GM19023 (cell line): ENCODE measurements around the gene EXO1.
"Not testable (repeated sequence)": the region's sequence is repeated elsewhere in the genome, so short reads cannot be mapped to it uniquely, and the experiment has no call there.

Experiments
- ATAC-seq: cut with Tn5 transposase; IDR thresholded peaks from one replicate; pipeline ENCODE4 v1.9.1; 2021; ENCODE audit warnings: mild to moderate bottlenecking, moderate library complexity; ENCODE audit not compliant: unreplicated experiment

EXO1 gene

DNA sequence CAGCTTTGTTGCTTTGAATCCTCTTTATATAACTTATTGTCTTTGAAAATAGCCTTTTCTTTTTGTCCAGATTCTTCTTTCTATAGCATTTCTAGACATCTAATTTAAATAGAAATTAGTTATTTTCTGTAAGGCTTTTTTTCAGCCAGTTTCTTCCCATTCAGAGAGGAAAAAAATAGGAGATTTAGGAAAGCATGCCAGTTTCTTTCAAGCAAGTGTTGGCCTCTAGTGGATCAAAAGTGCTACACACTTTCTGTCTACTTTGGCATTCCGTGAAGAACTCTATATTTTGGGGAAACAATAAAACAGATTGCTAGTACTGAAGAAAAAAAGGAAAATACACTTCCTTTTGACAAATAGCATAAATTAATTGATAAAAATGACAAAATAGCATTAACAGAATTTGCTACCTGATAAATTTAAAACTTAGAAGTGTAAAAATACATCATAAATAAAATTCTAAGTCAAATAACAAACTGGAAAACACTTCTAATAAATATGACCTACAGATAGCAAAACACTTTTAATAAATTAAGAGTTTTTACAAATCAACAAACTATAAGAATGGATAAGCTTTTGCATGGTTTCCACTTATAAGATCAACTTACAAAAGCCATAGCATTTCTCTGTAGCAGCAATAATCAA is 13.1 kb upstream of the EXO1 start:
- ATAC-seq, result no peak

GRCh38 chr1:241836941-241837340 is 11.1 kb upstream of the EXO1 start:
- ATAC-seq, result no peak

DNA sequence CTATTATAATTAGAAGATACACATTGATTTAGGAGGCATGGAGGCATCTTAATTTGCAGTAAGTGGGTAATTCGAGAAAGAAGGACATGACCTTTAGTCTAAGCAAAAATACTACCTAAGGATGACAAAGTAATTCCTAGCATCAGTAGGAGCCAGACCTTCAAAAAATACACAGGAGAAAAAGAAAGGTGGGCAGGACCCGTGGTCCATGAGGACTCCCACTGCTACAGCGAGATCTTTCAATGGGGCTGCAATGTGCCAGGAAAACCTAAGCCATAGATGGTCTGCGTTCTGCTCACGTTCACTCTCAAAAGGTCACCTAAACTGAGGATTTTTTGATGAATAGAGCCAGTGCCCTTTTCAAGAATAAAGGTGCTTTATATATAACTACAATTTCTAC is 10.6 kb upstream of the EXO1 start:
- ATAC-seq, result no peak

GRCh38 chr1:241837901-241838300 is 10.1 kb upstream of the EXO1 start:
- no peak for ATAC-seq

- ATAC-seq, result no peak
Measured at GRCh38 chr1:241838897-241839296, 9.1 kb upstream of the EXO1 start.

GRCh38 chr1:241839369-241839979 is 8.5 kb upstream of the EXO1 start:
- ATAC-seq, result no peak

- no peak for ATAC-seq
Measured at GRCh38 chr1:241840164-241840563, 7.8 kb upstream of the EXO1 start.

- no peak for ATAC-seq
Measured at GRCh38 chr1:241841691-241842090, 6.3 kb upstream of the EXO1 start.

DNA sequence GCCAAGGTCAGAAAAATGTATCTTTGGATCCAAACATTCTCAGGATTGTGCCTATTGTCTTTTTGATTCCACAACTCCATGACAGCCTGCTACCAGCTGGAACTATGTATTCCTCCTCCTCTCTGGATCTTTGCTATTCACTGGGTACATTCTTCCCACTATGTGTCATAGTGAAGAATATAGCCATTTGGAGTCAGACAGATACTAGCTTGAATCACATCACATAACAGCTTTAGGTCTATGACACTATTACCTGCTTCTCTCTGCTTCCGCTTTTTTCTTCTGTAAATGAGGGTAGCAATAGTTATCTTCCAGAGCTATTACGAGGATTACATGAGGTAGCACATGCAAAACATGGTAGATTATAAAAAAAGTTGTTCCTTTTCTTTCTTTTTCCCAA is 5.4 kb upstream of the EXO1 start:
- no peak for ATAC-seq

GRCh38 chr1:241844593-241844992 is 3.4 kb upstream of the EXO1 start:
- ATAC-seq, result no peak

DNA sequence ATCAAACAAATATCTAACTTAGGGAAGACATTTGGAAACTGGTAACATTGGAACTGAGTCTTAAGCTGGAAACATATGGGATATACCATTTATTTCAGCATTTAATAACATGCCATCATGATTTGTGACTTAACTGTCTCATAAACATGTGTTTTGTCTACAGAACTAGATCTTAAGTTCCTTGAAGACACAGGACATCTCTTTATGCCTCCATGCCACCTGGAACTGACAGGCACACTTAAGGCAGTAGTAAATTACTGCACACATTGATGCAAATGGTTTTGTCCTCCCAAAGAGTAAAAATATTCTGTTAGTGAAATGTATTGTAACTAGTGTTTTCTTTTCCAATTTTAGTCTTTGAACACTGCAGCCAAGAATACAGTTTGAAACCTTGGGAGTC is 1.6 kb upstream of the EXO1 start:
- ATAC-seq, result no peak

DNA sequence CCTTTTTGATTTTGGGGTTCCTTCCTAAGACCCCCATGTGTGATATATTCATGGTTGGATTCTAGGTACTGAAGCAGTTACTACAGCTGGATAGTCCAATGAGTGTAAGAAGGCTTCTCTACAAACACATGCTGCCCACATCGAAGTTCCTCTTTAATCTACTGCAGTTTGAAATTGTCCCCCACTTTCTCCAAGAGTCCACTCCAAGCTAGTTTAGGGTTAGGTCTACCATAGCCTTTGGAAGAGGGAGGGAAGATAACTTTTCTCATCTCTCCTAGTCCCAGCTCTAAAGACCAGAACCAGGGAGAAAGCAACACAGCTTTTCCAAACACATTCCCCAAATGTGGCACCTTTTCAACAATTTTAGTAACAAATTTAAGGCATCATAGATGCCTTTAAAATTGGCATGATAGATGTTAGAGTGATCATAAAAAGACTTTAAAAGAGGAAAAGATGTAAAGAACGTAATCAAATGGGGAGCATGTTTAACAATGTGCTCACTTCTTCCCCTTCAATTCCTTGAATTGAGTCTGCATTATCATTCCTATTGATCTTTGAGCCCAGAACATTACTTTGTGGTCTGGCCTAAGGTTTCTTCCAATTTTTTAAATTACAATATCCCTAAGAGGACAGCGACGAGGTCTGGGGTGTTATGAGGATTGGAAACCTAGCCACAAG is 1.0 kb upstream of the EXO1 start:
- no peak for ATAC-seq

GRCh38 chr1:241847540-241847795 is 536 bp upstream of the EXO1 start:
- no peak for ATAC-seq

DNA sequence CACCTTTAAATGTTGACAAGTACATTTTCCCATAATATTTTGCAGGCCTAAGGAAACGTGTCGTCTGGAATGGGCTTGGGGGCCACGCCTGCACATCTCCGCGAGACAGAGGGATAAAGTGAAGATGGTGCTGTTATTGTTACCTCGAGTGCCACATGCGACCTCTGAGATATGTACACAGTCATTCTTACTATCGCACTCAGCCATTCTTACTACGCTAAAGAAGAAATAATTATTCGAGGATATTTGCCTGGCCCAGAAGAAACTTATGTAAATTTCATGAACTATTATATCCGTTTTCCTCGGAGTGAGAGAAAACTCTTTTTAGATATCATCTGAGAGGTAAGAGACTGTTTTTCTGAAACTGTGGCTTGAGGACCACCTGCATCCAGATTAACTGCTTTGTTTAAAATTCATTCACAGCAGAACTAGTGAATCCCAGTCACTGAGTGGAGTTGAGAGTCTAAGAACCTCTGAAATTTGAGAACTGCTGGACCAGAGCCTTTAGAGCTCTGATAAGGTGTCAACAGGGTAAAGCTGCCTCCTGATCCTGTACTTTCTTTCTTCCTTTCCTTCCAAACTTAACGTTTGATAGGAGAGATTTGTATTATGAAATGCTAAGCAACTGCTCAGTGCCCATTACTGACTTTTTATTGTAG is 811 bp downstream of the EXO1 start:
- ATAC-seq, result no peak

- no peak for ATAC-seq
Measured at GRCh38 chr1:241849345-241849695, 1.3 kb downstream of the EXO1 start.

- not testable (repeated sequence) for ATAC-seq
Measured at GRCh38 chr1:241855545-241856140, 7.6 kb downstream of the EXO1 start.

- peak; percentile 80 for ATAC-seq
Measured at GRCh38 chr1:241857131-241857530, 9.1 kb downstream of the EXO1 start.

DNA sequence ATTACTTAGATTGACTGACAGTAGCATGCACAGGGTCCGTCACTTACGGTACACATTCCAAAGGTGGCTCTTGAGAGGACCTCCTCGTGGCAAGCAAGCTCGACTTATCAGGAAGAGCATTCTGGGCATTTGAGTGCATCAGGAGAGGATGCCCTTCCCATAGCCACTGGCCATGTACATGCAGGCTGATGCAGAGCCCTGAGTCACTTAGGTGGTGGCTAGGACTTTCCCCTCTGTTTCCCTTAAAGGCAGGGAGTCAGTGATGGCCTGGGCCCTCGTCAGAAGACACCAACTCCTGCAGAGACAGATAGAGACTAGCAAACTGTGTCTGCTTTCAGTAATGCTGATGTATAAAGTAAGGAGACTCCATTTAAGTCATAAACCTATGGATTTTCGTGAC is 12.9 kb downstream of the EXO1 start:
- no peak for ATAC-seq

GRCh38 chr1:241869022-241869421 is 21.0 kb downstream of the EXO1 start:
- no peak for ATAC-seq

DNA sequence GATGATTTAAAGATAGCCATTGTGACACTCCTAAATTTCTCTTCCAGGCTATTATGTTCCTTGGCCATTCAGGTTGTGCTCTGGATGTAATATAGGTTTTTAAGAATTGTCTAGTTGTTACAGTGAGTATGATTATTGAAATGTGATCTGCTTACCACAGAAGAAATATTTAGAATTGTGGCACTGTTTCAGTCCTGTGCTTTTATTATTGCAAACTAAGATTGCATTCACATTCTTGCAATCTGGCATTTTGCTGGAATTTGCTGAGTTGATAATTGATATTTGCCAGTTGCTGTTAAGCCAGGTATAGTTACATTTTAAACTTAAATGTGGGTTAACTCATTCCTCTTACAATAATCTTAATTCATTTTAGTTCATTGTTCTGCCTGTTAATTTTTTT is 22.3 kb downstream of the EXO1 start:
- no peak for ATAC-seq

GRCh38 chr1:241870746-241871430 is 22.9 kb downstream of the EXO1 start:
- ATAC-seq, result no peak
